H1 (cell line): ENCODE results near the gene CBARP. TPM values are rescaled to one million over a fixed set of nuclear protein-coding genes. Genes with fewer than 3 reads are reported as not detected.

Experiments used
- CTCF ChIA-PET: fragments of 300-600 bp; sonication (Branson Sonifier 250); formaldehyde crosslinking; loops from one replicate; lab custom pipeline; 2021; ENCODE audit not compliant: partially characterized antibody; lab: Charles Lee
- POLR2A ChIA-PET: fragments of 300-600 bp; sonication (Branson Sonifier 250); formaldehyde crosslinking; loops from one replicate; lab custom pipeline; 2021; ENCODE audit warnings: inconsistent platforms; ENCODE audit not compliant: partially characterized antibody; lab: Charles Lee
- DNase-seq, 2 experiments: peaks; one replicate each; pipeline versions ENCODE4 v3.0.0 to v3.0.0-alpha.2; 2010 to 2022; ENCODE audit warnings: low spot score in 2 of 2, low read depth in 1 of 2, mixed read lengths in 1 of 2
- FAIRE-seq: peaks from 2 replicates; lab custom pipeline; 2011; peaks lifted over from hg19 to GRCh38; lab: Jason Lieb, UNC
- H2AFZ ChIP-seq: 2 replicates; pipeline ENCODE4 v1.8.1; 2012; ENCODE audit warnings: low read length, inconsistent platforms
- H2AK5ac ChIP-seq: 2 replicates; pipeline ENCODE4 v1.6.1; 2013; ENCODE audit warnings: low read depth, low read length
- H2BK120ac ChIP-seq: replicated peaks from 2 replicates; pipeline ENCODE3; 2013; ENCODE audit warnings: low read depth, low read length, inconsistent platforms
- H2BK12ac ChIP-seq: 2 replicates; pipeline ENCODE4 v1.6.1; 2013; ENCODE audit warnings: low read depth, low read length
- H2BK15ac ChIP-seq: 2 replicates; pipeline ENCODE4 v1.6.1; 2013; ENCODE audit warnings: low read length
- H2BK20ac ChIP-seq: 2 replicates; pipeline ENCODE4 v1.6.1; 2013; ENCODE audit warnings: low read length
- H2BK5ac ChIP-seq: 2 replicates; pipeline ENCODE4 v1.6.1; 2013; ENCODE audit warnings: low read depth, low read length
- H3K14ac ChIP-seq: 2 replicates; pipeline ENCODE4 v1.6.1; 2013; ENCODE audit warnings: inconsistent platforms; ENCODE audit not compliant: insufficient read length
- H3K18ac ChIP-seq: 2 replicates; pipeline ENCODE4 v1.6.1; 2013; ENCODE audit warnings: low read length; ENCODE audit errors: extremely low read depth
- H3K23ac ChIP-seq: 2 replicates; pipeline ENCODE4 v1.6.1; 2013; ENCODE audit warnings: inconsistent platforms; ENCODE audit not compliant: insufficient read length
- H3K23me2 ChIP-seq: 2 replicates; pipeline ENCODE4 v1.6.1; 2013; ENCODE audit warnings: low read depth, low read length
- H3K27ac ChIP-seq: 2 replicates; pipeline ENCODE4 v1.6.1; 2011; ENCODE audit warnings: low read depth, low read length, inconsistent platforms
- H3K27me3 ChIP-seq, 4 experiments: replicated peaks in 1 of 4; 1 replicate in 1 of 4; 2 replicates in 3 of 4; pipeline versions ENCODE4 v1.6.1 to v1.8.1; 2011 to 2013; ENCODE audit warnings: low read length in 3 of 4, mild to moderate bottlenecking in 3 of 4, inconsistent platforms in 2 of 4, mixed read lengths in 2 of 4, moderate library complexity in 1 of 4; ENCODE audit not compliant: control insufficient read depth in 3 of 4, insufficient read depth in 3 of 4; ENCODE audit errors: extremely low read depth in 1 of 4
- H3K36me3 ChIP-seq, 4 experiments: 2 replicates each; pipeline versions ENCODE4 v1.6.1 to v1.8.1; 2011 to 2013; ENCODE audit warnings: mild to moderate bottlenecking in 4 of 4, low read length in 3 of 4, moderate library complexity in 2 of 4, control low read depth in 1 of 4, inconsistent platforms in 1 of 4; ENCODE audit not compliant: insufficient read depth in 4 of 4, control insufficient read depth in 2 of 4
- H3K4ac ChIP-seq: replicated peaks from 2 replicates; pipeline ENCODE3; 2013; ENCODE audit warnings: low read length, low read depth, mixed read lengths, inconsistent platforms; ENCODE audit not compliant: insufficient read length
- H3K4me1 ChIP-seq, 4 experiments: replicated peaks in 1 of 4; 1 replicate in 1 of 4; 2 replicates in 3 of 4; pipeline versions ENCODE4 v1.6.1 to v1.8.1; 2011 to 2013; ENCODE audit warnings: low read length in 3 of 4, inconsistent platforms in 2 of 4, mixed read lengths in 1 of 4; ENCODE audit not compliant: insufficient read depth in 4 of 4, control insufficient read depth in 3 of 4
- H3K4me2 ChIP-seq, 2 experiments: 2 replicates each; pipeline versions ENCODE4 v1.6.1 to v1.8.1; 2011 to 2013; ENCODE audit warnings: low read depth in 2 of 2, low read length in 2 of 2, control low read depth in 1 of 2, inconsistent platforms in 1 of 2, mild to moderate bottlenecking in 1 of 2; ENCODE audit not compliant: insufficient read depth in 1 of 2
- H3K4me3 ChIP-seq, 4 experiments: fragments of 200-600, 300-600 bp in 1 of 4; sonication (generic), shearing (Covaris generic), sonication (Bioruptor Twin) in 1 of 4; 2 replicates each; pipeline versions ENCODE4 v1.5.1 to v1.8.1; 2011 to 2016; ENCODE audit warnings: low read length in 4 of 4, low read depth in 3 of 4, control low read depth in 2 of 4, inconsistent platforms in 2 of 4, mild to moderate bottlenecking in 2 of 4, mixed read lengths in 1 of 4, moderate library complexity in 1 of 4; ENCODE audit not compliant: insufficient read depth in 2 of 4; ENCODE audit errors: extremely low read depth in 1 of 4
- H3K56ac ChIP-seq: replicated peaks from 2 replicates; pipeline ENCODE3; 2013; ENCODE audit warnings: low read depth, mild to moderate bottlenecking, mixed read lengths, low read length, inconsistent platforms; ENCODE audit not compliant: insufficient read length
- H3K79me1 ChIP-seq: 2 replicates; pipeline ENCODE4 v1.6.1; 2013; ENCODE audit warnings: low read depth, low read length, control low read depth
- H3K79me2 ChIP-seq, 2 experiments: 2 replicates each; pipeline versions ENCODE4 v1.6.1 to v1.8.1; 2012 to 2013; ENCODE audit warnings: low read length in 2 of 2, mild to moderate bottlenecking in 2 of 2, inconsistent platforms in 1 of 2; ENCODE audit not compliant: insufficient read depth in 2 of 2, control insufficient read depth in 1 of 2
- H3K9ac ChIP-seq, 4 experiments: replicated peaks in 1 of 4; 1 replicate in 1 of 4; 2 replicates in 3 of 4; pipeline versions ENCODE4 v1.6.1 to v1.8.1; 2011 to 2013; ENCODE audit warnings: low read depth in 3 of 4, low read length in 3 of 4, control low read depth in 2 of 4, mild to moderate bottlenecking in 2 of 4, moderate library complexity in 2 of 4, inconsistent platforms in 1 of 4; ENCODE audit errors: extremely low read depth in 1 of 4
- H3K9me3 ChIP-seq, 2 experiments: 2 replicates each; pipeline versions ENCODE4 v1.6.1 to v1.8.1; 2012 to 2013; ENCODE audit warnings: mild to moderate bottlenecking in 2 of 2, moderate library complexity in 2 of 2, control low read depth in 1 of 2, inconsistent platforms in 1 of 2, low read depth in 1 of 2, low read length in 1 of 2, mixed read lengths in 1 of 2; ENCODE audit not compliant: insufficient read depth in 2 of 2
- H4K20me1 ChIP-seq, 2 experiments: replicated peaks in 1 of 2; 2 replicates each; pipeline versions ENCODE3 to v1.8.1; 2011 to 2013; ENCODE audit warnings: inconsistent platforms in 2 of 2, low read length in 2 of 2, mild to moderate bottlenecking in 1 of 2; ENCODE audit not compliant: insufficient read depth in 2 of 2, control insufficient read depth in 1 of 2
- H4K5ac ChIP-seq: 2 replicates; pipeline ENCODE4 v1.6.1; 2013; ENCODE audit warnings: low read length, low read depth, mixed read lengths, inconsistent platforms; ENCODE audit not compliant: insufficient read length
- H4K8ac ChIP-seq: 2 replicates; pipeline ENCODE4 v1.8.0; 2013; ENCODE audit warnings: mild to moderate bottlenecking, moderate library complexity, low read length, inconsistent platforms; ENCODE audit not compliant: insufficient read depth; ENCODE audit errors: extremely low read depth
- H4K91ac ChIP-seq: replicated peaks from 2 replicates; pipeline ENCODE3; 2013; ENCODE audit warnings: low read length, mixed read lengths, inconsistent platforms; ENCODE audit not compliant: insufficient read length
- ASH2L ChIP-seq: fragments of 200-600, 300-600 bp; sonication (generic); IDR thresholded peaks from one replicate; pipeline ENCODE4 v1.7.1; 2017; ENCODE audit warnings: low read length
- MAFK ChIP-seq: IDR thresholded peaks from 2 replicates; pipeline ENCODE4 v1.6.1; 2012; ENCODE audit warnings: low read depth, mild to moderate bottlenecking, improper control_type of control experiment, low read length
- POLR2A ChIP-seq, 2 experiments: IDR thresholded peaks; 1 replicate in 1 of 2; 2 replicates in 1 of 2; pipeline ENCODE4 v1.6.1; 2011; ENCODE audit warnings: low read depth in 2 of 2, low read length in 2 of 2, mild to moderate bottlenecking in 2 of 2; ENCODE audit errors: control extremely low read depth in 1 of 2
- WGBS, 2 experiments: shearing (Covaris generic) in 1 of 2; methylation state at CpG; one replicate each; pipeline versions ENCODE4 v1.1.6 to v1.1.7; 2013 to 2015; ENCODE audit warnings: low lambda C conversion rate in 2 of 2, mixed read lengths in 2 of 2, inconsistent platforms in 1 of 2, low coverage in 1 of 2, missing lambda C conversion rate in 1 of 2; ENCODE audit not compliant: insufficient replicate concordance in 2 of 2, insufficient coverage in 1 of 2, insufficient read length in 1 of 2; ENCODE audit errors: extremely low coverage in 1 of 2, missing lambda C conversion rate in 1 of 2; 5-methylcytosine and 5-hydroxymethylcytosine counted together
- polyA plus RNA-seq, 7 experiments: library from polyadenylated mRNA; depleted of rRNA in 3 of 7; stranded (reverse) in 5 of 7; unstranded in 2 of 7; fragments of >200 nt in 5 of 7; fragments of 200-250 nt in 2 of 7; gene quantifications; 1 replicate in 5 of 7; 2 replicates in 1 of 7; 4 replicates in 1 of 7; pipeline versions ENCODE4 v1.2.1 to v1.2.3, GENCODE V29; 2011 to 2013; ENCODE audit warnings: missing spikeins in 2 of 7, mixed read lengths in 2 of 7
- total RNA-seq: library from RNA; stranded (reverse); fragmentation: NEBNext Ultra II Directional; extraction: Animal tissue kit (Norgen Biotek cat#: 25700); gene quantifications from 2 replicates; pipeline ENCODE4 v1.2.1, GENCODE V29; 2021

Gene CBARP
- total and polyA plus RNA-seq, 2 of the 8 experiments (the other 6 are each of a cell fraction or from before 2014, with no cell fraction given): 4.9 to 14.7 TPM

- Histone ChIP-seq H2BK120ac (no peak within 1 kb of the TSS), H3K14ac (no peak within 1 kb of the TSS), H3K18ac (no peak within 1 kb of the TSS; the same call in 1 of the 2 replicates), H3K9me3 (no peaks in the 10 kb centered on the region), H3K23ac (no peak within 1 kb of the TSS), H4K20me1 (peaks cover 0 to 7% of the 10 kb centered on the region in 2 experiments), H3K36me3 (no peaks in the 10 kb centered on the region), H3K27ac (no peak within 1 kb of the TSS), H3K9ac (peak within 1 kb of the TSS in 3 of 4 experiments; percentile 14 to 86 (median 41); a peak in 5 of 7 replicates), H2BK20ac (no peak within 1 kb of the TSS), H3K4me3 (peak within 1 kb of the TSS; percentile 65 to 95 (median 67)), H4K8ac (no peak within 1 kb of the TSS), H3K79me1 (peaks cover 9% of the 10 kb centered on the region), H2BK5ac (0 out of 2 replicates have a peak within 1 kb of the TSS, but pooled peaks have one; percentile 35), H4K91ac (no peak within 1 kb of the TSS), H3K4me2 (peak within 1 kb of the TSS; percentile 57 to 89), H3K27me3 (no peaks in the 10 kb centered on the region), H3K79me2 (peaks cover 0 to 7% of the 10 kb centered on the region in 2 experiments; a peak in 1 of 4 replicates), H4K5ac (no peak within 1 kb of the TSS), H3K4ac (no peak within 1 kb of the TSS), H2BK15ac (no peak within 1 kb of the TSS), H2BK12ac (0 out of 2 replicates have a peak within 1 kb of the TSS, but pooled peaks have one; percentile 60), H3K56ac (peak within 1 kb of the TSS; percentile 12), H3K4me1 (peaks cover 0 to 26% (median 10%) of the 10 kb centered on the region in 4 experiments; a peak in 5 of 7 replicates), H2AK5ac (no peak within 1 kb of the TSS; the same call in 1 of the 2 replicates), H3K23me2 (peaks cover 15% of the 10 kb centered on the region; the same call in 1 of the 2 replicates), H2AFZ (no peak within 1 kb of the TSS; the same call in 1 of the 2 replicates)
- 3% methylated on average over 60 of the region's 79 CpGs; no CpG with 5 or more reads in 1 of the 2 experiments for WGBS, 2 experiments
- CTCF ChIA-PET: interaction anchor here (0.9 to 7.7 kb wide), 11 partner anchors 18 to 177 kb away, joined by 3 to 212 read pairs (median 4); partner anchors contain the start of gene CIRBP
- FAIRE-seq (peak; percentile 28), DNase-seq (peak in 1 of 2 experiments; percentile 94)
- POLR2A ChIA-PET: interaction anchor here (0.7 to 10.1 kb wide), 16 partner anchors 9 to 367 kb away, joined by 3 to 355 read pairs (median 4); partner anchors contain the start of genes CIRBP, CNN2 and GPX4
- TF ChIP-seq POLR2A (IDR thresholded peaks at IDR 0.05; ENCODE audit: control extremely low read depth in 1 of 2, low read depth in 2 of 2, low read length in 2 of 2) (no peak), MAFK (no peak), ASH2L (peak; percentile 20)
These were observed 3.8 kb upstream of the CBARP start, which contains the start of gene ATP5F1D for GRCh38 chr19:1241417-1242095. Gene ATP5F1D, plus strand, starts transcription at chr19:1241751. Its CDS starts 100 bp downstream, at chr19:1241851.
